Suprapubic skin (tissue), 4 donors: Measurements from ENCODE around the gene DAP.

Experiments used
- EP300 ChIP-seq: sonication (generic); formaldehyde crosslinking; IDR thresholded peaks from one replicate; pipeline ENCODE4 v1.6.1; 2017; ENCODE audit warnings: antibody characterized with exemption
- POLR2A ChIP-seq, 2 donors: fragments of 450-650 bp; IDR thresholded peaks; one replicate each; pipeline ENCODE4 v1.6.1; 2017; ENCODE audit warnings: antibody characterized with exemption in 2 of 2, mild to moderate bottlenecking in 2 of 2, moderate library complexity in 2 of 2
- POLR2AphosphoS5 ChIP-seq, 3 donors: sonication (generic); formaldehyde crosslinking; IDR thresholded peaks; one replicate each; pipeline ENCODE4 v1.6.1; 2017; ENCODE audit warnings: antibody characterized with exemption in 3 of 3
- TF ChIP-seq, protein P1 (sequence below), 2 donors: fragments of 200-600 bp in 1 of 2; fragments of 450-650 bp in 1 of 2; sonication (generic) in 1 of 2; IDR thresholded peaks; one replicate each; pipeline ENCODE4 v1.5.1; 2016 to 2019; ENCODE audit warnings: antibody characterized with exemption in 2 of 2, mild to moderate bottlenecking in 1 of 2, moderate library complexity in 1 of 2

DNA sequence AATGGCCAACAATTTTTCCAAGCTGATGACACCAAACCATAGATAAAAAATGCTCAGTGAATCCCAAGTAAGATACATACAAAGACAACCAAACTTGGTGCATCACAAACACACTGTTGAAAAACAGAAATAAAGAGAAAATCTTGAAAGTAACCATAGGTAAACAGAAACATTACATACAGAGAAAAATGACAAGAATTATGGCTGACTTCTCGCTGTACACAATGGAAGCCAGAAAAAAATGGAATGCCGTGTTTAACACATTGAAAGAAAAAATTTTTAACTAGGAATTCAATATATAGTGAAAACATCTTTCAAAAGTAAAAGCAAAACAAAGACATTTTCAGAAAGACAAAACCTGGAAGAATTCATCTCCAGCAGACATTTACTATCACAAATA is 20.6 kb downstream of the DAP start:
- TF ChIP-seq POLR2AphosphoS5 (IDR thresholded peaks at IDR 0.05) = no peak
- TF ChIP-seq, protein P1, sequence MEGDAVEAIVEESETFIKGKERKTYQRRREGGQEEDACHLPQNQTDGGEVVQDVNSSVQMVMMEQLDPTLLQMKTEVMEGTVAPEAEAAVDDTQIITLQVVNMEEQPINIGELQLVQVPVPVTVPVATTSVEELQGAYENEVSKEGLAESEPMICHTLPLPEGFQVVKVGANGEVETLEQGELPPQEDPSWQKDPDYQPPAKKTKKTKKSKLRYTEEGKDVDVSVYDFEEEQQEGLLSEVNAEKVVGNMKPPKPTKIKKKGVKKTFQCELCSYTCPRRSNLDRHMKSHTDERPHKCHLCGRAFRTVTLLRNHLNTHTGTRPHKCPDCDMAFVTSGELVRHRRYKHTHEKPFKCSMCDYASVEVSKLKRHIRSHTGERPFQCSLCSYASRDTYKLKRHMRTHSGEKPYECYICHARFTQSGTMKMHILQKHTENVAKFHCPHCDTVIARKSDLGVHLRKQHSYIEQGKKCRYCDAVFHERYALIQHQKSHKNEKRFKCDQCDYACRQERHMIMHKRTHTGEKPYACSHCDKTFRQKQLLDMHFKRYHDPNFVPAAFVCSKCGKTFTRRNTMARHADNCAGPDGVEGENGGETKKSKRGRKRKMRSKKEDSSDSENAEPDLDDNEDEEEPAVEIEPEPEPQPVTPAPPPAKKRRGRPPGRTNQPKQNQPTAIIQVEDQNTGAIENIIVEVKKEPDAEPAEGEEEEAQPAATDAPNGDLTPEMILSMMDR (IDR thresholded peaks at IDR 0.05) = no peak
- no peak for TF ChIP-seq POLR2A (IDR thresholded peaks at IDR 0.05)
- no peak for TF ChIP-seq EP300
